Hepatocyte (in vitro differentiated cells): ENCODE data around the gene UVRAG. TPM values are rescaled to one million over a fixed set of nuclear protein-coding genes. Genes with fewer than 3 reads are reported as not detected.

ENCODE experiments used
- DNase-seq: peaks from one replicate; pipeline ENCODE4 v3.0.0-alpha.2; 2016; ENCODE audit warnings: low spot score
- H2AFZ ChIP-seq: fragments of 200-600 bp; sonication (generic); 2 replicates; pipeline ENCODE4 v1.6.0; 2016; ENCODE audit warnings: antibody characterized with exemption, mild to moderate bottlenecking
- H3K27ac ChIP-seq: fragments of 200-600 bp; sonication (generic); 2 replicates; pipeline ENCODE4 v1.5.1; 2016; ENCODE audit warnings: mild to moderate bottlenecking
- H3K27me3 ChIP-seq: fragments of 200-600 bp; sonication (generic); 2 replicates; pipeline ENCODE4 v1.6.1; 2016
- H3K36me3 ChIP-seq: fragments of 200-600 bp; sonication (generic); replicated peaks from 2 replicates; pipeline ENCODE4 v1.5.1; 2016; ENCODE audit warnings: low read depth; ENCODE audit not compliant: insufficient read depth
- H3K4me1 ChIP-seq: fragments of 200-600 bp; sonication (generic); 2 replicates; pipeline ENCODE4 v1.5.1; 2016; ENCODE audit warnings: mild to moderate bottlenecking, moderate library complexity; ENCODE audit not compliant: insufficient read depth
- H3K4me2 ChIP-seq: fragments of 200-600 bp; sonication (generic); 2 replicates; pipeline ENCODE4 v1.6.0; 2016
- H3K4me3 ChIP-seq: fragments of 200-600 bp; sonication (generic); 2 replicates; pipeline ENCODE4 v1.5.1; 2016; ENCODE audit warnings: mild to moderate bottlenecking
- H3K79me2 ChIP-seq: fragments of 200-600 bp; sonication (generic); 2 replicates; pipeline ENCODE4 v1.6.0; 2017; ENCODE audit warnings: mild to moderate bottlenecking
- H3K9me2 ChIP-seq: fragments of 200-600 bp; sonication (generic); replicated peaks from 2 replicates; pipeline ENCODE4 v1.6.0; 2017; ENCODE audit warnings: mild to moderate bottlenecking; ENCODE audit not compliant: insufficient read depth
- H3K9me3 ChIP-seq: fragments of 200-600 bp; sonication (generic); 2 replicates; pipeline ENCODE4 v1.5.1; 2016; ENCODE audit warnings: low read depth, mild to moderate bottlenecking
- H4K20me1 ChIP-seq: fragments of 200-600 bp; sonication (generic); 2 replicates; pipeline ENCODE4 v1.6.0; 2016; ENCODE audit warnings: mild to moderate bottlenecking; ENCODE audit not compliant: insufficient read depth, poor library complexity, severe bottlenecking
- EZH2 ChIP-seq: fragments of 200-600 bp; sonication (generic); IDR thresholded peaks from 2 replicates; pipeline ENCODE4 v1.6.1; 2016; ENCODE audit warnings: antibody characterized with exemption, mild to moderate bottlenecking, borderline replicate concordance
- EZH2phosphoT487 ChIP-seq: fragments of 200-600 bp; sonication (generic); IDR thresholded peaks from one replicate; pipeline ENCODE4 v1.6.1; 2018; ENCODE audit warnings: antibody characterized with exemption, mild to moderate bottlenecking, low read depth, moderate library complexity; ENCODE audit not compliant: unreplicated experiment, severe bottlenecking
- WGBS: methylation state at CpG from one replicate; pipeline ENCODE4 v1.1.6; 2016; ENCODE audit warnings: low lambda C conversion rate; ENCODE audit errors: missing lambda C conversion rate; 5-methylcytosine and 5-hydroxymethylcytosine counted together
- polyA plus RNA-seq: library from polyadenylated mRNA; unstranded; fragments of >200 nt; fragmentation: Nextera tagmentation; extraction: Ambion mirVana; gene quantifications from 2 replicates; pipeline ENCODE4 v1.2.1, GENCODE V29; 2016
- total RNA-seq: library from RNA; depleted of rRNA; stranded (reverse); fragments of >200 nt; gene quantifications from 2 replicates; pipeline ENCODE4 v1.2.3, GENCODE V29; 2014
- TF ChIP-seq, protein P1 (sequence below): fragments of 200-600 bp; sonication (generic); IDR thresholded peaks from 2 replicates; pipeline ENCODE4 v1.5.1; 2016; ENCODE audit warnings: antibody characterized with exemption, mild to moderate bottlenecking; ENCODE audit not compliant: poor library complexity

The UVRAG gene
- total and polyA plus RNA-seq, 2 experiments from 2014 or later, result 15.3 to 36.5 TPM

DNA sequence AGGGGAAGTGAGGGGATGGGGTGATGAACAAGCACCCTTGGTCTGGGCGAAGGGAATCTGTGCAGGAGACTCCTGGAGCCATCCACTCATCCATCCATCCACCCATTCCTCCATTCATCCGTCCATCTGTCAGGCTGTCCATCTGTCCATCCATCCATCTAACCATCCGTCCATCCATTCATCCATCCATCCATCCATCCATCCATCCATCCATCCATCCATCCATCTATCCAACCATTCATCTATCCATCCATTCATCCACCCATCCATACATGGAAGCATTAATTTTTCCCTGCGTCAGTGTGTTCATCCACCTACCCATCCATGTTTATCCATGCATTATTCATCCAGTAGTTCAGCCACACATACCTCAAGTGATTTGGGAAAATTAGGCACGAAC lies 359.3 kb downstream of the UVRAG start:
- DNase-seq, result no peak
- Histone ChIP-seq H3K36me3 (no peaks in the 10 kb centered on the region), H3K79me2 (no peaks in the 10 kb centered on the region), H3K27ac (no peak overlapping the region), H2AFZ (no peak overlapping the region), H3K9me2 (no peaks in the 10 kb centered on the region), H3K9me3 (no peaks in the 10 kb centered on the region), H4K20me1 (no peaks in the 10 kb centered on the region), H3K27me3 (no peaks in the 10 kb centered on the region), H3K4me3 (no peak overlapping the region), H3K4me2 (no peak overlapping the region), H3K4me1 (peaks cover 10% of the 10 kb centered on the region)
- TF ChIP-seq EZH2phosphoT487 (no peak), EZH2 (no peak)
- TF ChIP-seq, protein P1, sequence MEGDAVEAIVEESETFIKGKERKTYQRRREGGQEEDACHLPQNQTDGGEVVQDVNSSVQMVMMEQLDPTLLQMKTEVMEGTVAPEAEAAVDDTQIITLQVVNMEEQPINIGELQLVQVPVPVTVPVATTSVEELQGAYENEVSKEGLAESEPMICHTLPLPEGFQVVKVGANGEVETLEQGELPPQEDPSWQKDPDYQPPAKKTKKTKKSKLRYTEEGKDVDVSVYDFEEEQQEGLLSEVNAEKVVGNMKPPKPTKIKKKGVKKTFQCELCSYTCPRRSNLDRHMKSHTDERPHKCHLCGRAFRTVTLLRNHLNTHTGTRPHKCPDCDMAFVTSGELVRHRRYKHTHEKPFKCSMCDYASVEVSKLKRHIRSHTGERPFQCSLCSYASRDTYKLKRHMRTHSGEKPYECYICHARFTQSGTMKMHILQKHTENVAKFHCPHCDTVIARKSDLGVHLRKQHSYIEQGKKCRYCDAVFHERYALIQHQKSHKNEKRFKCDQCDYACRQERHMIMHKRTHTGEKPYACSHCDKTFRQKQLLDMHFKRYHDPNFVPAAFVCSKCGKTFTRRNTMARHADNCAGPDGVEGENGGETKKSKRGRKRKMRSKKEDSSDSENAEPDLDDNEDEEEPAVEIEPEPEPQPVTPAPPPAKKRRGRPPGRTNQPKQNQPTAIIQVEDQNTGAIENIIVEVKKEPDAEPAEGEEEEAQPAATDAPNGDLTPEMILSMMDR, result no peak
- WGBS, result 96% methylated on average over 5 of the region's 5 CpGs

DNA sequence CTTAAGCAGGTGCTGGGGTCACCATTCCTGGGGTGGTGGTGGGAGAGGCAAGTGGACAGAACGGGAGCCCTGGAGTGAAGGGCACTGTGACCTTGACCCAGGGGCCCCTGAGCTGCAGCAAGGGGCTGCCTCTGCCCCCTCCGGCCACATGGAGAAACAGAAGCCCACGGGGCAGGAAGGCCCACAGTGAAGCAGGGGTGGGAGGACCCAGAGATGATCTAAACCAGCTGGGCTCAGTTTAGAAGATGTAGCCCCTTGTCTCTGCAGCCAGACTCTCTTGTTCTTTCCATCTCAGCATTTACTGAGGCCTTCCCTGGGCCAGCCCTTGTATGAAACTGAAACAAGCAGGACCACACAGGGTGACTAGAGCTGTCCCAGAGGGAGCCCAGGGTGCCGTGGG lies 360.8 kb downstream of the UVRAG start:
- TF ChIP-seq EZH2phosphoT487, result no peak
- TF ChIP-seq EZH2, result no peak
- TF ChIP-seq, protein P1, result no peak
- Histone ChIP-seq H3K4me2 (no peak overlapping the region), H4K20me1 (no peaks in the 10 kb centered on the region), H3K79me2 (no peaks in the 10 kb centered on the region), H3K9me2 (no peaks in the 10 kb centered on the region), H3K27me3 (no peaks in the 10 kb centered on the region), H3K27ac (peak overlapping the region; percentile 46), H3K4me1 (peaks cover 10% of the 10 kb centered on the region), H3K9me3 (no peaks in the 10 kb centered on the region), H3K36me3 (no peaks in the 10 kb centered on the region), H3K4me3 (no peak overlapping the region), H2AFZ (no peak overlapping the region)
- WGBS, result 61% methylated on average over 4 of the region's 4 CpGs
- DNase-seq, result no peak

DNA sequence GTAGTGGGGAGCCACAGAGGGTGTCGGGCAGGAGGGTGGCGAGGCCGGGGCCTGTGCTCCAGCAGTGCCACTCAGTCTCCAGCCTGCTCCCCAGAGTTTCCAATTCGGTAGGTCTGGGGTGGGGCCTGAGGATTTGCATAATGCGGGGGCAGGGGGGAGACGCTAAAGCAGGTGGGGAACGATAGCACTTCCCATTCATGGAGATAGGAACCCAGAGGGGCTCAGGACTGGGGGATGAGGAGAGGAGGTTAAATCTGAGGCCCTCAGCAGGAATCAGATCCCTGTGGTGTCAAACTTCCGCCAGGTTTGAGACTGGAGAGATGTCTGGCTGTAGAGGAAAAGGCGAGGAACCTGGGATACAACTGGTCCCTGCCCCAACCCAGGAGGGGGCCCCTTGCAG lies 361.5 kb downstream of the UVRAG start:
- Histone ChIP-seq H3K4me2 (no peak overlapping the region), H4K20me1 (no peaks in the 10 kb centered on the region), H3K27ac (no peak overlapping the region), H3K27me3 (no peaks in the 10 kb centered on the region), H3K36me3 (no peaks in the 10 kb centered on the region), H3K79me2 (no peaks in the 10 kb centered on the region), H3K4me1 (peaks cover 10% of the 10 kb centered on the region), H3K9me2 (no peaks in the 10 kb centered on the region), H3K9me3 (no peaks in the 10 kb centered on the region), H2AFZ (no peak overlapping the region), H3K4me3 (no peak overlapping the region)
- WGBS, result 84% methylated on average over 7 of the region's 9 CpGs
- no peak for TF ChIP-seq EZH2
- TF ChIP-seq EZH2phosphoT487, result no peak
- TF ChIP-seq, protein P1, result no peak
- DNase-seq, result no peak

DNA sequence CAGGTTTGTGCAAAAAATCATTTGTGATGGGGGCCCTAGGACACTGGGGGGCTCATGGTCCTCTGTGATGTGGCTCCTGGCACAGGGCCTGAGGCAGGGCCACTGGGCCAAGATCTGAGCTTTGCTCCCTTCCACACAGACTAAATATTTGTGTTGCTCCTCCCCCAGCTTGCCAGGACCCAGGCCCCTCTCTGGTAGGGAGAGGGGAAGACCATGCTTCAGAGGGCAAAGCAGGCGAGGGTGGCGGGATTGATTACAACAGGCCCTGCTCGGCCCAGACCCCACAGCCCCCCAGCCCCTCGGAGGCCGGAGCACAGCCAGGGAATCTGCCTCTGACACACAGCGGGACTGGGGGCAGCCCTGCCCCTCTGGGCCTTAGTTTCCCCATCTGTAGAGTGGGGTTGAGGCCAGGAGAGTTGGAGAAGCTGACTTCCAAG lies 362.3 kb downstream of the UVRAG start:
- 92% methylated on average over 6 of the region's 6 CpGs for WGBS
- Histone ChIP-seq H2AFZ (no peak overlapping the region), H4K20me1 (no peaks in the 10 kb centered on the region), H3K27ac (no peak overlapping the region), H3K9me2 (no peaks in the 10 kb centered on the region), H3K4me3 (no peak overlapping the region), H3K4me1 (peaks cover 10% of the 10 kb centered on the region), H3K4me2 (no peak overlapping the region), H3K9me3 (no peaks in the 10 kb centered on the region), H3K79me2 (no peaks in the 10 kb centered on the region), H3K27me3 (no peaks in the 10 kb centered on the region), H3K36me3 (no peaks in the 10 kb centered on the region)
- TF ChIP-seq, protein P1, result no peak
- no peak for TF ChIP-seq EZH2phosphoT487
- no peak for TF ChIP-seq EZH2
- no peak for DNase-seq
